Panc1 (cell line): Measurements from ENCODE around the gene GRK1.

ENCODE experiments used
- POLR2AphosphoS5 ChIP-seq: IDR thresholded peaks from 2 replicates; pipeline ENCODE4 v1.6.1; 2012; ENCODE audit warnings: mild to moderate bottlenecking, low read depth, low read length, moderate library complexity
- REST ChIP-seq, 2 experiments: IDR thresholded peaks; 2 replicates each; pipeline ENCODE4 v1.6.1; 2011 to 2012; ENCODE audit warnings: low read depth in 2 of 2, control low read depth in 1 of 2, low read length in 1 of 2, mild to moderate bottlenecking in 1 of 2, moderate library complexity in 1 of 2; ENCODE audit not compliant: insufficient read depth in 1 of 2
- SIN3A ChIP-seq: IDR thresholded peaks from 2 replicates; pipeline ENCODE4 v1.6.1; 2012; ENCODE audit warnings: low read depth, mild to moderate bottlenecking, low read length, moderate library complexity, borderline replicate concordance; ENCODE audit not compliant: insufficient read depth
- TF ChIP-seq, protein P1 (sequence below): fragments of 450-650 bp; IDR thresholded peaks from 2 replicates; pipeline ENCODE4 v1.5.1; 2017; ENCODE audit warnings: mild to moderate bottlenecking

GRCh38 chr13:113622791-113623490 is 44.1 kb upstream of the GRK1 start:
- TF ChIP-seq, protein P1, sequence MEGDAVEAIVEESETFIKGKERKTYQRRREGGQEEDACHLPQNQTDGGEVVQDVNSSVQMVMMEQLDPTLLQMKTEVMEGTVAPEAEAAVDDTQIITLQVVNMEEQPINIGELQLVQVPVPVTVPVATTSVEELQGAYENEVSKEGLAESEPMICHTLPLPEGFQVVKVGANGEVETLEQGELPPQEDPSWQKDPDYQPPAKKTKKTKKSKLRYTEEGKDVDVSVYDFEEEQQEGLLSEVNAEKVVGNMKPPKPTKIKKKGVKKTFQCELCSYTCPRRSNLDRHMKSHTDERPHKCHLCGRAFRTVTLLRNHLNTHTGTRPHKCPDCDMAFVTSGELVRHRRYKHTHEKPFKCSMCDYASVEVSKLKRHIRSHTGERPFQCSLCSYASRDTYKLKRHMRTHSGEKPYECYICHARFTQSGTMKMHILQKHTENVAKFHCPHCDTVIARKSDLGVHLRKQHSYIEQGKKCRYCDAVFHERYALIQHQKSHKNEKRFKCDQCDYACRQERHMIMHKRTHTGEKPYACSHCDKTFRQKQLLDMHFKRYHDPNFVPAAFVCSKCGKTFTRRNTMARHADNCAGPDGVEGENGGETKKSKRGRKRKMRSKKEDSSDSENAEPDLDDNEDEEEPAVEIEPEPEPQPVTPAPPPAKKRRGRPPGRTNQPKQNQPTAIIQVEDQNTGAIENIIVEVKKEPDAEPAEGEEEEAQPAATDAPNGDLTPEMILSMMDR: no peak
- no peak for TF ChIP-seq REST (IDR thresholded peaks at IDR 0.05; ENCODE audit: insufficient read depth in 1 of 2, low read depth in 2 of 2, low read length in 1 of 2)
- TF ChIP-seq POLR2AphosphoS5: no peak
- no peak for TF ChIP-seq SIN3A
